ENCODE results near the gene IFNLR1. TPM values are rescaled to one million over a fixed set of nuclear protein-coding genes. Genes with fewer than 3 reads are reported as not detected.
A peak's percentile ranks its signal among the peaks of the same experiment; 100 is the strongest.

The IFNLR1 gene
- total RNA-seq, 1 experiment from 2014 or later = 0.36 TPM

DNA sequence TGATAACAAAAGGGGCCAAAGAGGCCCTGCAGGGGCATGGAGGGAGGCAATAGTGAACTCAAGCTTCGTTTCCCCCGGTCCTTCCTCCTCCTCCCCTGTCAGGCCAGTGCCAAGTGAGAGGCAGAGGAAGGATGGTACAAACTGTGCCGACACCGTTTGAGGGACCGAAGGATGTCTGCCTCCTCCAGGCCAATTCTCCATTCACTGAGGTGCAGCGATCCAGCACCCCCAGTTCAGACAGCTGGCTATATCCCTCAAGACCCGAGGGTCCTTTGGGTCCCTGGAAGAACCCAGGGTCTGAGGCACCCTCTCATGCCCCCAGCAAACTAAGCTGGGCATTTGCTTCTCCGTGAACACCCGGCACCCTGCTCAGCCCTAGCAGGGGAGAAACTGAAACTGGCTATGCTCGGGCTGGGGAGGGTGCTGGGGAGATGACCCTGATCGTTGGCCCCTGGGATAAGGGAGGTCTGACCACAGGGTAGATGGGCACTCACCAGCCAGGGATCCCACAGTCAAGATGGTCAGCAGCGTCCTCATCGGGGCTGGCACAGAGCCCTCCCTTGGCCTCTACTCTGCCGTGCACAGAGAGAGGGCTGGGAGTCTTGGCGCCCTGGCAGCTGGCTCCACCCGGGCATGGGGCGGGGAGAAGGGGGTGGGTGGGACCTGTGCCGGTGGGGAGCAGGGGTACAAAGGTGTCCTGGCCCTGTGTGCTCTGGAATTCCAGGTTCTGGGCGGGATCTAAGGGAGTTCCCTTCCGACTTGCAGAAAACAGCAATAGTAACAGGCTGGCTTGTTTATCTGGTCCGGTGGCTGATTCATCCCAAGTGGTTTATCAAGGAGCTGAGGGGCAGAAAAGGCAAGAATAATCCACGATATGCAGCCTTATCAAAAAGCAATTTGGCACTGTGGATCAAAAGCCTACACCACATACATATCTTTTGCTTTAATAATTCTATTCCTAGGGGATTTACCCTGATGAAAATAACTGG lies 44.2 kb downstream of the IFNLR1 start, which contains the start of gene IL22RA1:
Gene IL22RA1, minus strand, starts transcription at position 595 of the 989 bp plus-strand sequence. Its CDS starts 58 bp downstream, at position 537.
- H3K9me3 ChIP-seq = no peaks in the 10 kb centered on the region
- H3K4me3 ChIP-seq = peak within 1 kb of the TSS; percentile 56
- H3K36me3 ChIP-seq = no peaks in the 10 kb centered on the region
- peak; percentile 59 for DNase-seq
- no peaks in the 10 kb centered on the region for H3K27me3 ChIP-seq

DNA sequence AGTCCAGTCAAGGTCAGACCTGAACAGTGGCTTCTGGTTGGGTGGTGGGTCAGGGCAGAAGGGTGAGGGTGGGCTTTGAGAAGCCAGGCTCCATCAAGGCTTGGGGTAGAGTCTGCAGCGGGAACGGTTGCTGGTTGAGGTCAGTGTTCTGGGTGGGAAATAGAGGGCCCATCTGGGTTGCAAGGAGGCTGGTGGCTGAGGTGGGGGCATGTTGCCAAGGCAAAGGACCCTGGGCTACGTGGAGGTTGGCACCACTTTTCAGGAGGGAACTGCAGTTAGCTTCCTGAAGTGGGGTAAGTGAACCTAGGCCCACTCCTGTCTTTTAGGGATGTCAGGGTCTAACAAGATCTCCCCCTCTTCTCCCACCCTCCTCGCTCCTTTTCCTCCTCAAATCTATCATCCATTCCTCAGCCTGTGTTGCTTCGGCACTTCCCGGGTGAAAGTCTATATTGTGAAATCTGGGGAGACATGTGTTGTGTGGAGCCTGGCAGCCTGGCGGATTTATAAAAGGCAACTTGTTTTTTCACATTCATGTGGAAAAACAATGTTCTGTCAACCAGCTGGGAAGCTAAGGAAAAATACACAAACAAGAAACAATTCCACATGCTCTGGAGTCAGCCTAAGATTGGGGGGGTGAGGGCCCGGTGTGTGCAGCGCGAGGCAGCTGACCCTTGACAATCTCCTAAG lies 45.6 kb downstream of the IFNLR1 start:
- H3K9me3 ChIP-seq = no peaks in the 10 kb centered on the region
- H3K36me3 ChIP-seq = no peaks in the 10 kb centered on the region
- no peak for DNase-seq
- H3K27me3 ChIP-seq = no peaks in the 10 kb centered on the region
- H3K4me3 ChIP-seq = no peak overlapping the region

DNA sequence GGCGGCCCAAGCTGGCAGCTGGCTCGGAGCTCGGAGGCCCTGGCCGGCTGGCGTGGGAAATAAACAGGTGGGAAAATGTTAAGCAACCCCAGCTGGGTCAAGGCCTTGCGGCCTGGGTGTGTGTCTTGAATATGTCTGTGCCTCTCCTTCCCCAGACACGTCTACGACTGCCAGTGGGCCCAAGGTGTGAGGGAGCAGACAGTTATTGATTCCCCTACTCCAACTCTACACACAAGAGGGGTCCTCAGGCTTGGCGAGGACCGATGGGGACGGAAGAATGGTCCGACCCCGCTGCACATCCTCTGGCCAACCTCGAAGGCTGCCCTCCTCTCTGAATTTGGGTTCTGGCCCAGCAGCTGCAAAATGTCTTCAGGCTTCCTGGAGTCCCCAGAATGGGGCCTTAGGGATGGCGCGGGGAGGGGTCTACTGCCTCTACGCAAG lies 46.3 kb downstream of the IFNLR1 start:
- Histone ChIP-seq H3K9me3 (no peaks in the 10 kb centered on the region), H3K36me3 (no peaks in the 10 kb centered on the region), H3K27me3 (no peaks in the 10 kb centered on the region), H3K4me3 (no peak overlapping the region)
- DNase-seq = no peak

DNA sequence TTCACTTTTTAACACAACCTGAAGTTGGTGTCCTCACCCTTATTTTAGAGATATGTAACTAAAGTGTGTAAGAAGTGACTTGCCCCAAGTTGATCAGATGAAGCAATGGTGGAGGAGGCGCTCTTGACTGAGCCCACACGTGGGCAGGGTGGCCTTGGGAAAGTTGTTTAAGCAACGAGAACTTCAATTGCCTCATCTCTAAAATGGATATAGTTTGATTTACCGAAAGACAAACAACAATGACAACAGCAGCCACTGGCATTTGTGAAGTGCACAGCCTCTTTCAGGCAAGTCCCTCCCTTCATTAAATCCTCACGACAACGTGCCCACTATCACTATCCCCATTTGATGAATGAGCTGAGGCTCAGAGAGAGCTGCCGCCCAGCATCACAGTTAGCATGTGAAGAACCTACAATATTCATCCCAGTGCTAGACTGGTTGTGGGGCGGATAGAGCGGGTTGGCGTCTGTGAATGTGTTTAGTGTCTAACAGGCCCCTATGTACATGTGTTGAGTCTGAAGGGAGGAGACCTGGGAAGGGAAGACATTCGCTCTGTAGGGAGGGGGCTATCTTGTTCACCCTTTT lies 47.2 kb downstream of the IFNLR1 start:
- Histone ChIP-seq H3K27me3 (no peaks in the 10 kb centered on the region), H3K9me3 (no peaks in the 10 kb centered on the region)

DNA sequence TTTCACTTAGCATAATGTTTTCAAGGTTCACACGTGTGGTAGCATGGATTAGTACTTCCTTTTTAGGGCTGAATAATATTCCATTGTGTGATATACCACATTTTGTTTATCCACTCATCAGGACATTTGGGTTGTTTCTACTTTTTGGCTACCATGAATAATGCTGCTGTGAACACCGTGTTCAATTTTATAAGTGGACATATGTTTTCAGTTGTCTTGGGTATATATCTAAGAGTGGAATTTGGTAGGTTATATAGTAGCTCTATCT lies 47.9 kb downstream of the IFNLR1 start:
- Histone ChIP-seq H3K27me3 (no peaks in the 10 kb centered on the region), H3K36me3 (no peaks in the 10 kb centered on the region), H3K9me3 (no peaks in the 10 kb centered on the region), H3K4me3 (no peak overlapping the region)
- no peak for DNase-seq

More for the DNA sequence above, 47.2 kb downstream of the IFNLR1 start:
- DNase-seq = no peak
- no peak overlapping the region for H3K4me3 ChIP-seq
- no peaks in the 10 kb centered on the region for H3K36me3 ChIP-seq

DNA sequence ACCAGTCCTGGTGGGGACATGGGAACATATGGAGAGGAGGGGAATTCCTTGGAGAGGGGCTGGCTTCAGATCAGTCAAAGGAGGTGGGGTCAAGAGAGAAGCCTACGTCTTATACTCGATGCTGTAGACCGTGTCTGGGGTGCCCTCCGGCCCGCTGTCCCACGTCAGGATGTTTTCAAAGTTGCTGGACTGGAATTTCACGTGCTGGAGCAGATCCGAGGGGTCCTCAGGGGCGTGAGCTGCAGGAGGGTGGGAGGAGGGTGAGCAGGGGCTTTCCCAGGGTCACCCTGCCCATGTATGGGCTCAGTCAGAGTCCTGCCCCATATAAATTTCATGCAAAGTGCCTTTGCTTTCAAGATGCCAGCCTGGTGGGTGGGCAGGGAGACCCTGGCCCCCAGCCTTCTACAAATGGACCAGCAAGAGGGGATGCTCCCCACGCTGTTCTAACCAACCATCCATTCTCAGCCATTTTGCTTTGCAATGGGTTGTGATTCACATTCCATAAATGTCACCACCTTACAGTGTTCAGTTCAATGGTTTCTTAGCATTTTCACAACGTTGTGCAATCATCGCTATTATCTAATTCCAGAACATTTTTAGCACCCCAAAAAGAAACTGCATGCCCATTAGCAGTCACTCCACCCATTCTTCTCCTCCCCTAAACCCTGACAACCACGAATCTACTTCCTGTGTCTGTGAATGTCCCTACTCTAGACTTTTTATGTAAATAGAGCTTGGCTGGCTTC lies 48.4 kb downstream of the IFNLR1 start:
- H3K27me3 ChIP-seq = no peaks in the 10 kb centered on the region
- H3K9me3 ChIP-seq = no peaks in the 10 kb centered on the region
- no peaks in the 10 kb centered on the region for H3K36me3 ChIP-seq
- no peak overlapping the region for H3K4me3 ChIP-seq
- DNase-seq = no peak

DNA sequence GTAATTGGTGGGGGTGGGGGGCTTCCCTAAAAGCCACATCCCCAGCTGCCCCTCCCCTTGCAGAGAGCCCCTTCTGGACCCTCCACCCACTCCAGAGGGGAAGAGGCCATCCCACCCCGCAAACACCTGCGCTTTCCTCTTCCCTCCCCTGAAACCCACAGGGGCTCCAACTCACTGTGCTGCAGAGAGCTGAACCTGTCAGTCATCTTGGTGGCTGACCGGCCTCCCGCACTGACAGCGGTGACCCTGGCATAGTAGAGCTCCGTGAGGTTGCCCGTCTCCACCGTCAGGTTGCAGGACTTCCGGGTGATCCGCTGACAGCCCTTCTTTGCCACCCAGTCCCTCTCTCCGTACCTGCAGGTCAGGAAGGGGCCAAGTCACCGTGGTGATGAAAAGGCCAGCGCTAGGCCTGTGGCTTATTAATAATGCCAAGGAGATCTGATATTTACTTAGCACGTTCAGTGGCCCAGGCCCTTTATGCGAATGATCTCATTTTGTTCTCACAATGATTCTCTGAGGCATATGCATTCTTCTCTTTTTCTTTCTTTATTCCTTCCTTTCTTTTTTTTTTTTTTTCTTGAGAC lies 50.0 kb downstream of the IFNLR1 start:
- no peak overlapping the region for H3K4me3 ChIP-seq
- DNase-seq = no peak
- no peaks in the 10 kb centered on the region for H3K27me3 ChIP-seq

DNA sequence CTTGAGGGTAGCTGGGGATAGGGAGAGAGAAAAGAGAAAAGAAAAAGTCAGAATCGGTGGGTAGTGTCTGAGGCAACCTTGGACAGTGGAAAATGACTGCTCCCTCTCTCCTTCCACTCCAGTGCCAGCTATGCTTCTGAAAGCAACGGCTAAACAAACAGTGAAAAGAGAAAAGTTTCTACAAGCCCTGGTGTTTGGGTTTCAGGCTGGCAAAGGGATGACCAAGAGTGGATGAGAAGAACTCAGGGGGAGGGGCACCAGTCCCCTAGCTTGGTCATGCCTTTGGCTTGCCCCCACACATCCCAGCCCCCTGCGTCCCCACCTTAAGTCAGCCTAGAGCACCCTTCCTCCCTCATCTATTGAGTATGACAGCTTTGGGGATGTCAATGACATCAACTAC lies 52.7 kb downstream of the IFNLR1 start:
- Histone ChIP-seq H3K9me3 (peaks cover 4% of the 10 kb centered on the region; the same call in 1 of the 2 replicates), H3K4me3 (no peak overlapping the region), H3K36me3 (no peaks in the 10 kb centered on the region), H3K27me3 (no peaks in the 10 kb centered on the region)
- DNase-seq = no peak

More for the DNA sequence above, 50.0 kb downstream of the IFNLR1 start:
- Histone ChIP-seq H3K36me3 (no peaks in the 10 kb centered on the region), H3K9me3 (no peaks in the 10 kb centered on the region)

DNA sequence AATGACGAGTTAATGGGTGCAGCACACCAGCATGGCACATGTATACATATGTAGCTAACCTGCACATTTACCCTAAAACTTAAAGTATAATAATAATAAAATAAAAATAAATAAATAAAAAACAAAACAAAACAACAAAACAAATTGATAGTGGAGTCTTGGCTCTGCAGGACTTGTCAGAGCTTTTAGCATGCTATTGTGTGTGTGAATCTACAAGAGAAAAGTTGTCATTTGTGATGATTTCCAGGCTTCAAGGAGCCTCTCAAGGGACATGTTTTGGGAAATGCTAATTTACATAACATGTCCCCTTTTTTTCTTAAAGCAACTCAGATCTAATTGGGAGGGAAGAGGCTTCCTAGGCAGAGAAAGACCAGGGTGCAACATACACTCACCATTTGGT lies 53.3 kb downstream of the IFNLR1 start:
- no peaks in the 10 kb centered on the region for H3K27me3 ChIP-seq
- H3K9me3 ChIP-seq = peaks cover 4% of the 10 kb centered on the region; the same call in 1 of the 2 replicates
- H3K36me3 ChIP-seq = no peaks in the 10 kb centered on the region
- H3K4me3 ChIP-seq = no peak overlapping the region
- no peak for DNase-seq

DNA sequence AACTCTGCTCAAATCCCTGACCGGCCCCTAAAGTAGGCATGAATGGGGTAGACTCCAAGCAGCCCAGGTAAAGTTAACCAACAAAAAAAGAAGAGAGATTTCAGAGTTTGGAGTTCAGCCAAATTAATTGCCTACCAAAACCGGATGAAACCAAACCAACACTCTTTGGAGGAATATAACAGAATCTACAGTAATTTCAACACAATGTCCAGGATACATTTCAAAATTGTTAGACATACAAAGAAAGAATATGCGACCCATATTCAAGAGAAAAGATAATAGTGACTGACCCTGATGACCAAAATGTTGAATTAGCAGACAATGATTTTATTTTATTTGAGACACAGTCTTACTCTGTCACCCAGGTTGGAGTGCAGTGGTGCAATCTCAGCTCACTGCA lies 56.7 kb downstream of the IFNLR1 start:
- no peak for DNase-seq
- peaks cover 4% of the 10 kb centered on the region; the same call in 1 of the 2 replicates for H3K9me3 ChIP-seq
- no peaks in the 10 kb centered on the region for H3K36me3 ChIP-seq
- no peaks in the 10 kb centered on the region for H3K27me3 ChIP-seq
- H3K4me3 ChIP-seq = no peak overlapping the region

DNA sequence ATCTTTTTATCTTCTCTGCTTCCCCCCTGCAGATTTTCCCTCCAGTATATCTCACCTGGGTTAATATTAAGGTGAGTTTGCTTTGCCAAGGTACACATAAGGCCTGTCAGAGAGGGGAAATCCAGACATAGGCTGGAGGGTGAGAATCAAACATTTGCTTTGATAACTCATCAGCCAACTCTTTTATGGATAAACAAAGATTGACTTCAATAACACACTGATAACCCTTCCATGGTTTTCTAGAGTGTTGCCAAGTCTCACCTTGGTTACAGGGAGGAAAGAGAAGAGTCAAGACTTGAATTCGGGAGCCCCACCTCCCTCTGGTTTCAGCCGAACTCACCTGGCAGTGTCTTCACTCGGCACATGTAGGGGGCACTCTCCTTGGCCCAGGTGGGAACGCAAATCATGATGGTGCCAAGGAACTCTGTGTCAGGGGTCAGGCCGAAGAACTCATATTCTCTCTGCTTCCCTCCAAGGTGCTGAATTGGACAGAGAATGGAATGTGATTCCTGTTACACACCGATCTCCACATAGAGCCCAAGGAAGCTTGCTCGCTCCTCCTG lies 59.2 kb downstream of the IFNLR1 start:
- H3K9me3 ChIP-seq = peaks cover 4% of the 10 kb centered on the region; the same call in 1 of the 2 replicates
- no peak for DNase-seq

DNA sequence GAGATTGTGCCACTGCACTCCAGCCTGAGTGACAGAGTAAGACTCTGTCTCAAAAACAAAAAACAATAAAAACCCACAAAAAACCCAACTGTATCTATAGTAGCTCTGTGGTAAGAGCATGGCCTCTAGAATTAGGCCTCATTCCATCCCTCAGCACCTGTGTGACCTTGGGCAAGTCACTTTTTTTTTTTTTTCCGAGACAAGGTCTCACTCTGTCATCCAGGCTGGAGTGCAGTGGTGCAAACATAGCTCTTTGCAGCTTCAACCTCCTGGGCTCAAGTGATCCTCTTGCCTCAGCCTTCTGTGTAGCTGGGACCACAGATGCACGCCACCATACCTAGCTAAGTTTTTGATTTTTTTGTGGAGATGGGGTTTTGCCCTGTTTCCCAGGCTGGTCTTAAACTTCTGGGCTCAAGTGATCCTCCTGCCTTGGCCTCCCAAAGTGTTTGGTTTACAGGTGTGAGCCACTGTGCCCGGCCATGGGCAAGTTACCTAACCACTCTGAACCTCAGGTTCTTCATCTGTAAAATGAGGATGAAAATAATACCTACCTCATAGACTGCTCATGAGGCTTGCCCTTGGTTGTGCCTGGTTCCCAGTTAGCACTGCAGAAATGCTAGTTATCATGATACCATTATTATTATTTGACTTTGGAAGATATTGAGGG lies 59.8 kb downstream of the IFNLR1 start:
- Histone ChIP-seq H3K27me3 (no peaks in the 10 kb centered on the region), H3K36me3 (no peaks in the 10 kb centered on the region), H3K9me3 (peaks cover 4% of the 10 kb centered on the region; the same call in 1 of the 2 replicates), H3K4me3 (no peak overlapping the region)
- DNase-seq = no peak

More for the DNA sequence above, 59.2 kb downstream of the IFNLR1 start:
- Histone ChIP-seq H3K36me3 (no peaks in the 10 kb centered on the region), H3K4me3 (no peak overlapping the region), H3K27me3 (no peaks in the 10 kb centered on the region)

DNA sequence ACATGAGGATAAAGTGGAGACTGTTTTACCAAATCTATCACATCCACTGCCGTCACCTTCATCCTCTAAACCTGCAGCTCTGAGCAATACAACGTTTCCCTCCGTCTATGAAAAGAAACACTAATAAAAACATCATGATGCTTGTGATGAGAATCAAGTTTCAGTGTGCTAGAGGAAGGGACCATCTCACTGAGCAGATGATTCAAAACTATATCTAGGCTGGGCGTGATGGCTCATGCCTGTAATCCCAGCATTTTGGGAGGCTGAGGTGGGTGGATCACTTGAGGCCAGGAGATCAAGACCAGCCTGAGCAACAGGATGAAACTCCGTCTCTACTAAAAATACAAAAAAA lies 60.4 kb downstream of the IFNLR1 start:
- peaks cover 4% of the 10 kb centered on the region; the same call in 1 of the 2 replicates for H3K9me3 ChIP-seq
- no peak for DNase-seq
- H3K36me3 ChIP-seq = no peaks in the 10 kb centered on the region
- no peaks in the 10 kb centered on the region for H3K27me3 ChIP-seq
- no peak overlapping the region for H3K4me3 ChIP-seq

DNA sequence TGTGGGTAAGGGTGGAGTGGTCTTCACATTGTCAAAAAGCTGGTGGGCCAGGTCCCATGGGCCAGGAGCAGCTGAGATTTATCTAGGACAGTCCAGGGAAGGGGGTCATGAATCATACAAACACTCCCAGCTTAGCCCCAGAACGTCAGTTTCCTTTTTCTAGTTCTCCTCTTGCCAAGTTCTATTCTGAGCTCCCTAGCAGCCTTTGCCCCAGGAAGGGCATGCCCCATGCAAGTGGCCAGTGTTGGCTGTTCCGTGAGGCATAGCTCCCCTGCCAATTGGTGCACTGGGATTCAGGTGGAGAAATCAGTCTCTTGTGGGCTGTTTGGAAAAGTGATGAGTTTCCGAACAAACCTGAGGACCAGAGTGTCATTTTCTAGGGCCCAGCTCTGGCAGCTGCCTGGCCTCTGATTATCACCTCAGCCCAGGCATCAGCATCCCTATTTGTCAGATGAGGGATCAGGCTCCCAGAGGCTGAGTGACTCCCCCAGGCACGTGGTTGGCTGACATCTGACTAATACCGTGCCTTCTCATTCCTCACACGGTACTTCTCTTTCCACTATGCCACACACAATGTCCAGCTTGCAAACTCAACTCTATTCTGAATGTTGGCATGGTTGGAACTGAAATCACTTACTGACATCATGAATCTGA lies 60.9 kb downstream of the IFNLR1 start:
- H3K36me3 ChIP-seq = no peaks in the 10 kb centered on the region
- no peaks in the 10 kb centered on the region for H3K27me3 ChIP-seq
- peaks cover 4% of the 10 kb centered on the region; the same call in 1 of the 2 replicates for H3K9me3 ChIP-seq
- peak; percentile 38 for DNase-seq
- H3K4me3 ChIP-seq = no peak overlapping the region

DNA sequence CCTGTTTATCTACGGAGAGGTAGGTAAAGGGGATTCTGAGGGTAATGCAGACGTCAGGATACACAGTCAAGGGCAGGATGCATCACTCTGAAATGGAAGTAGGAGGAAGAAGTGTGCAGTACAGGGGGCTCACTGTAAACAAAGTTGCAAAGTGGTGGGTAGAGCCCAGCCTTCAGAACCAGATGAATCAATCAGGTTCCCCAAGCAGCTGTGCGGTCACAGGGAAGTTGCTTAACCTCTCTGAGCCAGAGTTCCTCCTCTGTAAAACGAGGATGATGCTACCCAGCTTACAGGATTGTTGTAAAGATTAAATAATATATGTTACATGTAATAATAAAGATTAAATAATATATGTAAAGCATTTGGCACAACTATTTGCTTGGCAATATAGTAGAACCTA lies 61.6 kb downstream of the IFNLR1 start:
- H3K4me3 ChIP-seq = no peak overlapping the region
- no peak for DNase-seq
- no peaks in the 10 kb centered on the region for H3K36me3 ChIP-seq
- H3K9me3 ChIP-seq = peaks cover 2% of the 10 kb centered on the region; the same call in 1 of the 2 replicates
- H3K27me3 ChIP-seq = no peaks in the 10 kb centered on the region

Measured in MG63 (cell line).